HG03457 (cell line): Measurements from ENCODE around the gene THSD7B.
"Not testable (repeated sequence)": the region's sequence is repeated elsewhere in the genome, so short reads cannot be mapped to it uniquely, and the experiment has no call there.

Experiments used
- ATAC-seq: cut with Tn5 transposase; IDR thresholded peaks from one replicate; pipeline ENCODE4 v1.9.1; 2021; ENCODE audit warnings: moderate number of reproducible peaks; ENCODE audit not compliant: unreplicated experiment

THSD7B gene

GRCh38 chr2:137674991-137675390, 909.6 kb downstream of the THSD7B start:
- ATAC-seq = no peak

GRCh38 chr2:137675584-137676327, 910.4 kb downstream of the THSD7B start:
- no peak for ATAC-seq

GRCh38 chr2:137676346-137676745, 911.0 kb downstream of the THSD7B start:
- no peak for ATAC-seq

- ATAC-seq = no peak
Observed at GRCh38 chr2:137677466-137677865, 912.1 kb downstream of the THSD7B start.

GRCh38 chr2:137689549-137689948, 924.2 kb downstream of the THSD7B start:
- no peak for ATAC-seq

GRCh38 chr2:137693534-137693933, 928.2 kb downstream of the THSD7B start:
- ATAC-seq = peak; percentile 54

GRCh38 chr2:137696916-137697315, 931.6 kb downstream of the THSD7B start:
- no peak for ATAC-seq

- not testable (repeated sequence) for ATAC-seq
Observed at GRCh38 chr2:137700250-137700649, 934.9 kb downstream of the THSD7B start.

GRCh38 chr2:137700681-137701080, 935.3 kb downstream of the THSD7B start:
- no peak for ATAC-seq

GRCh38 chr2:137705296-137705695, 940.0 kb downstream of the THSD7B start:
- ATAC-seq = no peak

- no peak for ATAC-seq
Observed at GRCh38 chr2:137706786-137707613, 941.7 kb downstream of the THSD7B start.

GRCh38 chr2:137708311-137708710, 943.0 kb downstream of the THSD7B start:
- ATAC-seq = no peak

- no peak for ATAC-seq
Observed at GRCh38 chr2:137715731-137716191, 950.4 kb downstream of the THSD7B start.

GRCh38 chr2:137718786-137719185, 953.4 kb downstream of the THSD7B start:
- no peak for ATAC-seq

- no peak for ATAC-seq
Observed at GRCh38 chr2:137721733-137722132, 956.4 kb downstream of the THSD7B start.

- no peak for ATAC-seq
Observed at GRCh38 chr2:137724912-137725311, 959.6 kb downstream of the THSD7B start.
